Measurements from ENCODE around the gene GPRIN3. TPM values are rescaled to one million over a fixed set of nuclear protein-coding genes. Genes with fewer than 3 reads are reported as not detected.

The GPRIN3 gene
- total and polyA plus RNA-seq, 2 of the 13 experiments (the other 11 are each of a cell fraction or from before 2014, with no cell fraction given), result not detected

DNA sequence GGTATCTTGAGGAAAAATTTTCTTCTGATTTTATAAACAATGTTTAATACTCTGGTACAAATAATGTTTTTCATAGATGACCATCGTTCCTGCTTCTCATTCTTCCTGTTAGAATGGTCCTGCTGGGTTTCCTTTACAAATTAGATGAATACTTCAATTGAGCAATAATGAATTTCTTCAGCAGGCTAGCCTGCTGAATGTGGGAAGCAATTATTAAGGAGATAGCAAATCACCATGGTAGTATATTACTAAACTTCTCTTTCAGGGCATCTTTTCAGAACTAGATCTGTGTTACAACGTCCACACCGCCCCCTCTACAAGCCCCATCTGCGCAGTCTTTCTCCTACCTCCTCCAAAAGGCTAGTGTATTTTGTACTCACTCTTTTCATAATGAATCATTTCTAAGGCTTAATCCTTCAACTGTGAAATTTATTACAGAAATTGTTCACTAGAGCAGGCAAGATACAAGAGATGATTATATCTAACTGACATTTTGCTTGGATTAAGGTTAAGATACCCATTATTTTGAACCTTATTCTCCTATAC is 38.4 kb downstream of the GPRIN3 start (continued):
- TF ChIP-seq NR2F6 (IDR thresholded peaks at IDR 0.05) (no peak), NR2F6 (CRISPR knock-in tag; IDR thresholded peaks at IDR 0.05) (no peak), RXRB (CRISPR knock-in tag; IDR thresholded peaks at IDR 0.05; ENCODE audit: borderline replicate concordance) (no peak), TCF12 (IDR thresholded peaks at IDR 0.05) (no peak), TCF12 (CRISPR knock-in tag; IDR thresholded peaks at IDR 0.05) (no peak), BRD4 (CRISPR knock-in tag; IDR thresholded peaks at IDR 0.05) (no peak), ZNF101 (CRISPR knock-in tag; IDR thresholded peaks at IDR 0.05; ENCODE audit: borderline replicate concordance, low read depth) (no peak), ZNF703 (CRISPR knock-in tag; IDR thresholded peaks at IDR 0.05; ENCODE audit: borderline replicate concordance) (no peak), ZNF570 (CRISPR knock-in tag; IDR thresholded peaks at IDR 0.05; ENCODE audit: borderline replicate concordance) (no peak), ZNF207 (IDR thresholded peaks at IDR 0.05; ENCODE audit: borderline replicate concordance) (no peak)

DNA sequence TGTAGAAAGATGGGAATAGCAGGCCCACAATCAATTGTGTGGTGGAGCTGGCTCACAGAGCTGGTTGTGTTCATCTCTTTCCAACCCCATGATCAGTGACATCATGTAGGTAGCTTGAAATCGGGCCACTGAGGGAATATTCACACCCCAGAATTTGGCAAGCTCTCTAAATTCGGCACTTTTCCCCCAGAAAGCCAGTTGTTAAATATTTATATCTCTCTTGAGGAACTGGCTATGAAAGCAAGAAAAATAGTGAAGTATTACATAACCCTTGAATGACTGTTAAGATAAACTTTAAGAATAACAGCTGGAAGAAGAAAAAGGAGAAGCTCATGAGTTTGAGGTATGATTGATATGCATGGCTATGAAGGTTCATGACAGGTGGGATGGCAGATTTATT is 38.9 kb downstream of the GPRIN3 start:
- WGBS (ENCODE audit: low lambda C conversion rate), result 0% methylated on average over 2 of the region's 2 CpGs
- in situ Hi-C loops (cut with HindIII; ENCODE audit: extremely low pct_ligation_motif_present, low pct_unique_long_range_greater_than_20kb), result no loop called here
- FAIRE-seq, result no peak
- TF ChIP-seq SNRNP70 (IDR thresholded peaks at IDR 0.05; ENCODE audit: low read depth, low read length), result no peak
- no peak for TF ChIP-seq ZNF768 (CRISPR knock-in tag; IDR thresholded peaks at IDR 0.05)
- TF ChIP-seq MAFG (CRISPR knock-in tag; IDR thresholded peaks at IDR 0.05), result no peak
- TF ChIP-seq U2AF2 (IDR thresholded peaks at IDR 0.05; ENCODE audit: low read depth, low read length), result no peak
- TF ChIP-seq ZNF251 (CRISPR knock-in tag; IDR thresholded peaks at IDR 0.05), result no peak
- TF ChIP-seq ZNF383 (CRISPR knock-in tag; IDR thresholded peaks at IDR 0.05; ENCODE audit: borderline replicate concordance), result no peak
- TF ChIP-seq, protein P1, sequence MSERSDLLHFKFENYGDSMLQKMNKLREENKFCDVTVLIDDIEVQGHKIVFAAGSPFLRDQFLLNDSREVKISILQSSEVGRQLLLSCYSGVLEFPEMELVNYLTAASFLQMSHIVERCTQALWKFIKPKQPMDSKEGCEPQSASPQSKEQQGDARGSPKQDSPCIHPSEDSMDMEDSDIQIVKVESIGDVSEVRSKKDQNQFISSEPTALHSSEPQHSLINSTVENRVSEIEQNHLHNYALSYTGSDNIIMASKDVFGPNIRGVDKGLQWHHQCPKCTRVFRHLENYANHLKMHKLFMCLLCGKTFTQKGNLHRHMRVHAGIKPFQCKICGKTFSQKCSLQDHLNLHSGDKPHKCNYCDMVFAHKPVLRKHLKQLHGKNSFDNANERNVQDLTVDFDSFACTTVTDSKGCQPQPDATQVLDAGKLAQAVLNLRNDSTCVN (CRISPR knock-in tag; IDR thresholded peaks at IDR 0.05; ENCODE audit: borderline replicate concordance), result no peak
- no peak for TF ChIP-seq ZNF337 (CRISPR knock-in tag; IDR thresholded peaks at IDR 0.05; ENCODE audit: borderline replicate concordance, low read depth)
- no peak for TF ChIP-seq ZNF788 (CRISPR knock-in tag; IDR thresholded peaks at IDR 0.05; ENCODE audit: borderline replicate concordance)
- no peak for TF ChIP-seq SOX6 (IDR thresholded peaks at IDR 0.05)
- TF ChIP-seq SOX6 (CRISPR knock-in tag; IDR thresholded peaks at IDR 0.05), result no peak
- no peak for TF ChIP-seq STAT5B (CRISPR knock-in tag; IDR thresholded peaks at IDR 0.05)
- TF ChIP-seq, protein P2, sequence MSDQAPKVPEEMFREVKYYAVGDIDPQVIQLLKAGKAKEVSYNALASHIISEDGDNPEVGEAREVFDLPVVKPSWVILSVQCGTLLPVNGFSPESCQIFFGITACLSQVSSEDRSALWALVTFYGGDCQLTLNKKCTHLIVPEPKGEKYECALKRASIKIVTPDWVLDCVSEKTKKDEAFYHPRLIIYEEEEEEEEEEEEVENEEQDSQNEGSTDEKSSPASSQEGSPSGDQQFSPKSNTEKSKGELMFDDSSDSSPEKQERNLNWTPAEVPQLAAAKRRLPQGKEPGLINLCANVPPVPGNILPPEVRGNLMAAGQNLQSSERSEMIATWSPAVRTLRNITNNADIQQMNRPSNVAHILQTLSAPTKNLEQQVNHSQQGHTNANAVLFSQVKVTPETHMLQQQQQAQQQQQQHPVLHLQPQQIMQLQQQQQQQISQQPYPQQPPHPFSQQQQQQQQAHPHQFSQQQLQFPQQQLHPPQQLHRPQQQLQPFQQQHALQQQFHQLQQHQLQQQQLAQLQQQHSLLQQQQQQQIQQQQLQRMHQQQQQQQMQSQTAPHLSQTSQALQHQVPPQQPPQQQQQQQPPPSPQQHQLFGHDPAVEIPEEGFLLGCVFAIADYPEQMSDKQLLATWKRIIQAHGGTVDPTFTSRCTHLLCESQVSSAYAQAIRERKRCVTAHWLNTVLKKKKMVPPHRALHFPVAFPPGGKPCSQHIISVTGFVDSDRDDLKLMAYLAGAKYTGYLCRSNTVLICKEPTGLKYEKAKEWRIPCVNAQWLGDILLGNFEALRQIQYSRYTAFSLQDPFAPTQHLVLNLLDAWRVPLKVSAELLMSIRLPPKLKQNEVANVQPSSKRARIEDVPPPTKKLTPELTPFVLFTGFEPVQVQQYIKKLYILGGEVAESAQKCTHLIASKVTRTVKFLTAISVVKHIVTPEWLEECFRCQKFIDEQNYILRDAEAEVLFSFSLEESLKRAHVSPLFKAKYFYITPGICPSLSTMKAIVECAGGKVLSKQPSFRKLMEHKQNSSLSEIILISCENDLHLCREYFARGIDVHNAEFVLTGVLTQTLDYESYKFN (CRISPR knock-in tag; conservative IDR thresholded peaks at IDR 0.05), result no peak

More for the DNA sequence above, 38.9 kb downstream of the GPRIN3 start:
- Histone ChIP-seq H4K20me1 (ENCODE audit: insufficient read depth, low read length) (no peaks in the 10 kb centered on the region), H3K27me3 (ENCODE audit: control insufficient read depth in 1 of 2, insufficient read depth in 2 of 2, low read length in 2 of 2) (no peaks in the 10 kb centered on the region; a peak in 1 of 5 replicates), H3K4me3 (replicated peaks in 1 of 3; ENCODE audit: insufficient read depth in 1 of 3, low read depth in 2 of 3, low read length in 3 of 3) (no peak overlapping the region), H2AFZ (ENCODE audit: low read length) (no peak overlapping the region), H3K4me1 (ENCODE audit: insufficient read depth, low read length) (no peaks in the 10 kb centered on the region), H3K79me2 (ENCODE audit: insufficient read depth, low read length) (no peaks in the 10 kb centered on the region), H3K9ac (ENCODE audit: insufficient read depth, low read depth, low read length) (no peak overlapping the region), H3K4me2 (ENCODE audit: low read depth, low read length) (no peak overlapping the region), H3K36me3 (replicated peaks in 1 of 2; ENCODE audit: control insufficient read depth in 1 of 2, insufficient read depth in 2 of 2, low read length in 2 of 2) (no peaks in the 10 kb centered on the region), H3K9me3 (ENCODE audit: low read length) (no peaks in the 10 kb centered on the region), H3K27ac (ENCODE audit: extremely low read length, insufficient read depth, low read length) (no peak overlapping the region)
- ChIA-PET POLR2A (no interaction called here), CTCF (ENCODE audit: low intra/inter-chr PET ratio, low total read pairs) (no interaction called here)
- intact Hi-C loops (cut with micrococcal nuclease; ENCODE audit: unreplicated experiment), result no loop called here
- ATAC-seq (no peak), DNase-seq (ENCODE audit: low spot score) (no peak)
- BruUV-seq (replicated peaks), result no TSS peak

All from HepG2 (cell line).